HG03439 (cell line): ENCODE results near the gene CPM.
A peak's percentile ranks its signal among the peaks of the same experiment; 100 is the strongest.

Experiments used
- ATAC-seq: cut with Tn5 transposase; IDR thresholded peaks from one replicate; pipeline ENCODE4 v1.9.1; 2021; ENCODE audit warnings: mild to moderate bottlenecking, moderate library complexity; ENCODE audit not compliant: unreplicated experiment

The CPM gene

DNA sequence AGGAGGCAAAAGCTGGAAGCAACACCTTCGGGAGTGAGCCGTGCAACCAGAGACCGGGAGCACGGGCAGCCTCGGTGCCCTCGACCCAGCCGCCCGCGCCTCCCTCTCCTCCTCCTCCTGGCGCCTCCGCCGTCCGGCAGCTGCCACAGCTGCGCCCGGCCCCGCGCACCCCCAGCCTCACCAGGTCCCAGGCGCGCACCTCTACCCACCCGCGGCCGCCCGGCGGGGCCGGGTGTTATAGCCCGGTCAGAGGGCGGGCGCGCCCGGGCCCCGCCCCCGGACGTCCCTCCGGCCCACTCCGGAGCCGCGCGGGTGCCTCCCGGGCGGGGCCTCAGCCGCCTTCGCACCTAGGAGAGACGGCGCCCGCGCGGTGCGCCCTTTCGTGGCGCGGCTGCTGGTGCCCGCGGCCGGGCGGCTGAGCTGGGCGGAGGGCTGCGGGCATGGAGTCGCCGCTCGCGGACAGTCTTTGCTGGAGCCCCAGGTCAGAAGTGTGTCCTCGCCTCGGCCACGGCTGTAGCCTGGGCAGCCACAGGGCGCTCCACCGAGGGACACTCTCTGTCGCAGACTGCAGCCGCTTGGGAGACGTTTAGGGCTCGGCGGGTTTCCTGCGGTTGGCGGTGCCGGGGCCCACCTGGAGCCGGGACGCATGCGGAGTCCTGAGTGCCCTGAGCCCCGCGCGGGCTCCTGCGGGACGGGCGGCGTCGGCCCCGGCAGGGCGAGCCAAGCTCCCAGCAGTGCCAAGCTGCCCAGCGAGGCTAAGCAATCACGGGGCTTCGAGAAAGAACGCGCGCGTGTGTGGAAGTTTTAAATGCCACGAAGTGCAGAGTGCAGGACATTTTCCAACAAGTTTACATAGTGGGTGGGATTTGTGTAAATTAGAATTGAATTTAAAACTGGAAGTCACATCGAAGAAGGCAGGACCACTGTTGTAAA is at the start of gene CPM:
Gene CPM, minus strand, starts transcription at position 211 of the 933 bp plus-strand sequence. CDS start 334 bp downstream, outside the sequence.
- peak; percentile 85 for ATAC-seq

- ATAC-seq, result no peak
Measured at GRCh38 chr12:68981516-68981915, 48.5 kb upstream of the CPM start.

DNA sequence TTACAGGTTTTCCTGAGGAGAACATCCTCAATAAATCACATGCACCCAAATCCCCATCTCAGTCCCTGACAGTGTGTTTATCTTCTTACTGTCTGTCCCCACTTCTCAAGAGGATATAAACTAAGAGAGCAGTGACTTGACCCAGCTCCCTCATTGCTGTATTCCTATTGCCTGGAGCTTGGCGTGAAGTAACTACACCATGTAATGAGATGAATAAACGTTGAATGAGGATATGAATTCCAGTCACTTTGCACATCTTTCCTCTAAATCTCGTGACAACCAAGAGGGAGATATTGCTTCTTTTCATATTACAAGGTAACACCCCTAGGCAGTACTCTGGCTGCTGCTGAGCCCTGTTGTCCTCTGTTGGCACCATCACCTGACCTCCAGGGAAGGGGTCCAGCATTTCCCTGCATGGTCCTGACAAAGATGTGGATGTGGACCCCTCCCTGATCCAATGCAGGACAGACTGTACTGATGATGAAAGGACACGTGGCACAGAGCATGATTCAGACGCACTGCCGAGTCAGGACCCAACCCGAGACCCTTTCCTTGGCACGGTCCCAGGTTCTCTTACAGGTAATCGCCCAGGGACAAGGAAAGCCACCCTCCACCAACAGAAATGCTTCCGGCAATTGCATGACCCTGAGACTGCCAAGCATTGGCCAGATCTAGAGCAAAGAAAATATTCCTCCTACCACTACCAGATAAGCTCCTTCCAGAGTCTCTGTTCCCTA is 47.7 kb upstream of the CPM start:
- no peak for ATAC-seq

DNA sequence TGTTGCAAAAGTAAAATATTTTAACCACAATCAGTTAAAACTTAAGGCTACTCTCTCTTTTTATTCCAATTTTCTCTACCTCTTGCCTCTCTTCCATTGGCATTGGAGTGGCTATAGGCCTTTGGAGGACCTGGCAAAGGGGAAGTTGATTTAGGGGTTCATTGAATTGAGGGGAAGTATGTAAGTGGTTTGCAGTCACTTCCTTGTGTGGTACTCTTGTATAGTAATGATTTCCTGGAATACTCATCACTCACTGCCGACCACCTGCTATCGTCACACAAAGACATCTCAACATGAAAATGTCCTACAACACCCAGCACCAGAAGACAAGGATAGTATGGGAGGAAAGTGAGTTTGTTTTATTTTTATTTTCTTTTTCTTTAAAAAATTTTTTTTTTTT is 45.7 kb upstream of the CPM start:
- no peak for ATAC-seq

DNA sequence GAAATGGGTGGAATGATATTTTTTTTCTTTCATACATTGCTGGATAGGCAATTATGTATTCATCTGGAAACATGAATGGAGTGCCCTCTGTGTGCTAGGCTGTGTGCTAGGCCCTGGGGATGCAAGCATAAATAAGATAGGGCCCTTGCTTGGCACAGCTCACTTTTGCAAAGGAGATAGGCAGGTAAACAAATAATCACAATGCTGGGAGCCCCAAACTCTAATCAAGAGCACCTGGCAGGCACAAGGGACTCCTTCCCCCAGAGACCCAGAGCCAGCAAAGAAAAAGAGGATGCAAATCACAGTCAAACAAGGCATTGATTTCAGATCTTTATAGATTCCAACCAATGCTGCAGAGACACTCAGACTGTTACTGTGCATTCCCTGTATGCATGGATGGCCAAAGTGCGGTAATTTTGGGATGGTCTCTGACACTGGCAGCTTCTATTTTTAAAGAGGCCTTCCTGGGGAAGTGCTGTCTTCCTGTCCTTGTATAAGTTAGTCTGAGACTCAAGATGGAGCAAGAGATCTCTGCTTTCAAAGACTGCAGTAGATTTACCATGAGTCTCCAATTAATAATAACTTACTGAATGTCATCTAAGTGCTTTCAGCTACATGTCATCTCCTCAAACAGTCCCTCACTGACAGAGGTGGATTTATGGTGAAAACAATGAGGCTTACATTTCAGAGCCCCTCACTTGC is 45.1 kb upstream of the CPM start:
- ATAC-seq, result no peak

DNA sequence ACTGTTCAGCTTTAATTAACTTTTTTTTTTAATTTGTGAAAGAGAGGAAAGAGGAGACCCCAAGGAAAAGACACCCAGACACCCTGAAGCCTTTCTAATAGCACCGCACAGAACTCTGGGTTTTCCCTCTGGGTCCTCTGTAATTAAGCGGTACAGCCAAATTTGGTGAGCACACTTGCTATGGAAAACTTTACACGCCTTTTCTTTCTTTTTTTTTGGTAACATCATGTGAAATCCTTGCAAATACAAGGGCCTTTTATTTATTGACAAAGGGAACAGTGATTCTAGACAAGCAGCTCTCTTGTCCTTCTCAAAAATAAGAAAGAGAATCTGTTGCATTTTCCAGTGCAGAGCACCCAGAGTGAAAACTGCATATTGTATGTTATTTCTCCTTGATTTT is 44.4 kb upstream of the CPM start:
- no peak for ATAC-seq

DNA sequence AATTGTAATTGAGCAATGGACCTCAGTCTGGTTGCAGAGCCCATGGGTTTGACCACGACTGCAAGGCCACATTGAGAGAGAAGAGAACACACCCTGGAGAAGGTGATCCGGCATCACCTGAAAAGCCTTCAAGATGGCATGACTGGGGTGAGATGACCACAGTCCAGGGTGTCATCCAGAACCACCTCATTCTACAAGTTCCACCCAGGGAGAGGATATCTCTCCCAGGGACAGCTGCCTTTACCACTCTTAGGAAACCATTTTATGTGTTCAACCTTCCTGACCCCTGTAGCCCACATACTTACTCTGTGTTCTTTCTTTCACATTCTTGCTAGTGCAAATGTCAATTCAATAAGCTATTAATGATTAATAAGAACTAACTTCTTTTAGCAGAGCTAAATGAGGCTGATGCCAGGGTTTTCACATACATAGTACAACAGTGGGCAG is 43.4 kb upstream of the CPM start:
- ATAC-seq, result no peak

GRCh38 chr12:68975811-68976210 is 42.8 kb upstream of the CPM start:
- ATAC-seq, result no peak

GRCh38 chr12:68972595-68972994 is 39.6 kb upstream of the CPM start:
- ATAC-seq, result no peak

- ATAC-seq, result no peak
Measured at GRCh38 chr12:68971404-68971803, 38.4 kb upstream of the CPM start.

DNA sequence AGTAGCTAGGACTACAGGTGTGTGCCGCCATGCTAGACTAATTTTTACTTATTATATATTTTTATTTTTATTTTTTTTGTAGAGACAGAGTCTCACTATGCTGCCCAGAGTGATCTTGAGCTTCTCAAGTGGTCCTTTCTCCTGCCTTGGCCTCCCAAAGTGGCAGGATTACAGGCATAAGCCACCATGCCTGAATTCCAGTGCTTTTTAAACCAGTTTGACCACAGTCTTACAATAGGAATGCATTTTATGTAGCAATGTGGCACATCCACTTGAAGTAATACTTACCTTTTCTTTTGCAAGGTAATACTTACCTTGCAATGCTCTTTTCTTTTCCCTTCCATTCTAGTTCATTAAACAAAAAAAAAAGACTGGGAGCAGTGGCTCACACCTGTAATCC is 38.0 kb upstream of the CPM start:
- ATAC-seq, result no peak

- no peak for ATAC-seq
Measured at GRCh38 chr12:68970306-68970705, 37.3 kb upstream of the CPM start.

- no peak for ATAC-seq
Measured at GRCh38 chr12:68967046-68967445, 34.1 kb upstream of the CPM start.

GRCh38 chr12:68963856-68964745 is 31.1 kb upstream of the CPM start:
- ATAC-seq, result no peak

DNA sequence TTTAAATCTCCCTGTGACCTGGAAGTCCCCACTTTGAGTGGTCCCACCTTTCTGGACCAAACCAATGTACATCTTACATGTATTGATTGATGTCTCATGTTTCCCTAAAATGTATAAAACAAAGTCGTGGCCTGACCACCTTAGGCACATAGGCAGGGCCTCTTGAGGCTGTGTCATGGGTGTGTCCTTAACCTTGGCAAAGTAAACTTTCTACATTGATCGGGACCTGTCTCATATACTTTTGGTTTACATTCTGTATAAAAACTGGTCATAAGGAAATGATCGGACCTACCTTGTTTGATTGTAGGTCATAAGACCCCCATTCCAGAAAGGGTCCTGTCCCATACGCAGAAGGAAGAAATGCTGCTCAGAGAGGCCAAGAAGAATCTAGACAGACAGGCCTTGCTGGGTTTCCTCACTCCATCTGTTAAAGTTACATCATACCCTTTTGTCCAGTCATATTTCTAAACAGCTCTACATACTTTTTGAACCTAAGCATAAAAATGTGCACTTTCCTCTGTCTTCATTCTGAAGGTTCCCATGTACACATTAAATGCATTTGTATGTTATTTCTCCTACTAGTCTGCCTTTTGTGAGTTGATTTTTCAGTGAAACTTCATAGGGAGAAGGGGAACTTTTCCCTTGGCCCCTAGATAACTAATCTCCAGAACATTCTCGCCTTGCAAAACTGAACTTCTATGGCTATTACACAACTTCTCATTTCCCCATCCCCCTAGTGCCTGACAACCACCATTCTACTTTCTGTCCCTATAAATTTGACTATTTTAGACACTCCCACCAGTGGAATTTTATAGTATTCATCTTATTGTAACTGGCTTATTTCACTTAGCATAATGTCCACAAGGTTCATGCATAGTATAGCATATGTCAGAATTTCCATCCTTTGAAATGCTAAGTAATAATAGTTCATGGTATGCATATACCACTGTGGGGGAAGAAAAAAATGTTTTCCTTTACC is 30.2 kb upstream of the CPM start:
- ATAC-seq, result no peak

DNA sequence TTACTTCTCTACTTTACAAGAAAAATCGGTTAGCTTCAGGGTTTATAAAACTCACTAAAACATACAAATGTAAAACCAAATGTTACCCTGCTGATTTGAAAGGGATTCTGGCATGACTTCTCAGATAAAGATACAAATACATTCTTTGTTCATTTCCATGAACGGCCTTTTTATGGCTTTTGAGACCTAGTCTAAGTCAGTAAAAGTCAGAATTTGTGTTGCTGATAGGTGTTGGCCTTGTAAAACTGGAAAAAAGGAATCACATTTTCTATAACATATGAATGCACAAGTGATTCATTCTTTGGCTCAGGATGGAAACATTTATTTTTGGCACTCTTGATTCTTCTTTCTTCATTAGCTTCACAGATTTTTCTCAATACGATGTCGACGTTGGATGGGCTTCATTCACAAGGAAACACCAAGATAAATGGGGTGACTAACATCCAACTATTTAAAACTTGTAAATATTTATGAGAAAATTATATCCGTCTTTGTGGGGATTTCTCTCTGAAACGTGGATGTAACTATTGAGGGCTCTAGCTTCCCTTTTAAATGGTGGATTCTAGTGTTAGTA is 27.0 kb upstream of the CPM start:
- ATAC-seq, result no peak

GRCh38 chr12:68959143-68959858 is 26.3 kb upstream of the CPM start:
- no peak for ATAC-seq

DNA sequence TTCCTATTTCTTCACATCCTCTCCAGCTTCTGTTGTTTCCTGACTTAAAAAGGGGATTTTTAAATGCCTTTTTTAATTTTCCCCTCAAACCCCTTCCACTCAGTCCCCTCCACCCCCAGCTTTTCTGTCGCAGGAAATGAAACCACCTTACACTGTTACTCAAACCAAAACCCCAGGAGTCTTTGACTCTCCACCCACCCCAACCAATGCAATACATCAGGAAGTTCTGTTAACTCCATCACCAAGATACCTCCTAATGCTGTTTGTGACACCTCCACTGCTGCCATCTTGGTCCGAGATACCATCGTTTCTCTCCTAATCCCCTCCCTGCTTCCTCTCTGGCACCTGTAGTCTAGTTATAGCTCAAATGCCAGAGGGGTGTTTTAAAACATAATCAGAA is 25.4 kb upstream of the CPM start:
- ATAC-seq, result no peak
